ENCODE measurements around the gene LHX4.

The LHX4 gene

DNA sequence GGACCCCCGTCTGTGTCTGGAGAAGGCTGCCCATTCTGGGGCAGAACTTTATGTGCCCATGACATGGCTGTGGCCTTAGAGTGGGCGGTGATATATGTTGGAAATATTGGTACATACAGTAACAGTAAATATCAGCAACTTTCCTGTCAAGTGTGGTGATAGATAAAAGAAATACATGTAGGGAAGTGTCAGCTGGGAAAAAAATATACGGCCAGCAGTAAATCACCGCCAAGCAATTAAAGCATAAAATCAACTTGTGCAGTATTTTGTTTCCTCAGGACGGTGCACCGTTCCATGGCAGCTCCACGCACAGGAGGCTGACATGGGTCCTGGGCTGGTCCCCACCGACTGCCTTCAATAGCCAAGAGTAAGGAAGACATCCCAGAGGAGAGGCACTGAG is 27.4 kb downstream of the LHX4 start:
- no peak for DNase-seq (ENCODE audit: low read depth)

DNA sequence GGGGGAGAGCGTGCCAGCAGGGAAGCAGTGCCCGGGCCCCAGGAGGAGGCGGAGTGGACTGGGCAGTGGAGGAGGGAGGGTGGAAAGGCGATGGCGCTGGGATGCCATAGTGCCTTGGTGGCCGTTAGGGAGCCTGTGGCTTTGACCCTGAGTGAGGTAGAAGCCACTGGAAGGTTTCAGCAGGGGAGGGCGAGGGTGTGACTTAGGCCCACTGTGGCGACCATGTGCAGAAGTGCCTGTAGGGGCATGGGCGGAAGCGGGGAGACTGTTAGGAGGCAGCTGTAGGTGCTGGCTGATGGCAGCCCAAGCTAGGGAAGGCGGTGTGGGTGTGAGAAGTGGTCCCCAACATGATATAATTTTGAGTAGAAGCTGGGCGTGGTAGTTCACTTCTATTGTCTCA is 28.2 kb downstream of the LHX4 start:
- DNase-seq (ENCODE audit: low read depth) = no peak

DNA sequence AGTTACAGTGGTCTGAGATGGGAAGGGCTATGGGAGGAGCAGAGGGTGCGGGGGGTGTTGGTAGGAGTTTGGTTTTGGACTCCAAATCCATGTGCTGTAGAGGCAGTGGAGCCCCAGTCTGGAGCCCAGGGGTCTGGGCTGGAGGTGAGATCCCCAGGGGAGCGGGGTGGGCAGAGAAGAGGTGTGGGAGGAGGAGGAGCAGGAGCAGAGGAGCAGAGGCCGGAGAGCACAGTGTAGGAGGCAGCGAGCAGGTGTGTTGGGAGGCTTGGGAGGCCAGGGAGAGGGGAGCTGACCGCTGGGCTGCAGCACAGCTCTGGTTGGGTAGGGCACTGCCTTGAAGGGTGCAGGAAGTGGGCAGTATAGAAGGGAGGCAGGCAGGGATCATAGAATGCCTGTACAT is 28.9 kb downstream of the LHX4 start:
- DNase-seq (ENCODE audit: low read depth) = no peak

DNA sequence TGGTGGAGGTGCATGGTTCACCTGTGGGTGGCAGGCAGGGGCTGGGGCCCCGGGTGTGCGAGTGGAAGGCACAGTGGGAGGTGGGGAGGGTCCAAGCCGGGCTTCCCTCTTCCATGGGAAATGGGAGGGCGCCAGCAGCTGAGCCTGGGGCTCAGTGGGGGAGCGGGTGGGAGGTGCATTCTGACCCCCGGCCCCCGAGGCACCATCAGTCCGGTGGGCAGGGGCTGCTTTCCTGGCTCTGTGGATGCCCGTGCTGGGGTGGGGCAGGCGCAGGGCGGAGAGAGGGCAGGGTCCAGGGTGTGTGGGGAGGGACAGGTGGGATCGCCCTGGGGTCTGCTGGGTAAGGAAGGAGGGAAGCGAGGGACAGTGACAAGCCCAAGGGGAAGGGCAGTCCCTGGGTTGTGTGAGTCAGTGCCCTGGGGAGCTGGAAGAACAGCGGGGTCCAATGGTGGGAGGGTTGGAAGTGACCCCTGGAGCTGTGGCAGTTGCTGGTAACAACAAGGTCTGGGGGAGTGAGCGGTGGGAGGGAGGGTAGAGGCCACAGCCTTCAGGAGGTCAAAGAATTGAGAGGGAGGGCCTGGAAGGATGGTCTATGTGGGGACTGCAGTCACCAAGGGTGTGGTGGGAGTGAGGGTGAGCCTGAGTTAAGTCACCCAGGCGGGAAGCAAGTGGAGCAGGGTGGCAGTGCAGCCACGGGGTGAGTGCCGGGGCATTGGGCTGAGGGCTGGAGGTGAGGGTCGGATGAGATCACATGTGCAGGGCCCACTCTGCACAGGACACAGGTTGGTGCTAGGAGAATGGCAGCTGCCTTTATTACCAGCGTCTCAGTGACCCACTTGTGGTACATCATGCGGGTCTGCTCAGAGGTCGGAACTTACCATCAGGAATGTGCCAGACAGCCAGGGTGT is 29.6 kb downstream of the LHX4 start:
- DNase-seq (ENCODE audit: low read depth) = no peak

DNA sequence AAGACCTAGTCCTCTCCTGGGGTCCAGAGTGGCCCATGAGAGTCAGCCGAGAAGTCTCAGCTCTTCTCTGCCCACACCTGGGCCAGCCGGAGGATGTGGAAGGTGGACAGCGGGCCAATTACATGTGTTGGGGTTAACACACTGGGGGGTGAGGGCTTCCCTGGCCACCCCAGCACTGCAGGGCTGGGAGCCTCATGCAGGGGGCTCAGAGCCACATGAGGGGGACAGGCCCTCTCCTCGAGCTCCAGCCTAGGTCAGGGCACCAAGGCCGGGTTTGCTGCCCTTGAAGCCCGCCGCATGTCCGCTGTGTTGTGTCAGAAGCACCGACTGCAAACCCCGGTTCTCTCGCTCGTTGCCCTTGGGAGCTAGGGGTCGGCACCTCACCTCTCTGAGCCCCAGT is 30.5 kb downstream of the LHX4 start:
- DNase-seq (ENCODE audit: low read depth) = no peak

DNA sequence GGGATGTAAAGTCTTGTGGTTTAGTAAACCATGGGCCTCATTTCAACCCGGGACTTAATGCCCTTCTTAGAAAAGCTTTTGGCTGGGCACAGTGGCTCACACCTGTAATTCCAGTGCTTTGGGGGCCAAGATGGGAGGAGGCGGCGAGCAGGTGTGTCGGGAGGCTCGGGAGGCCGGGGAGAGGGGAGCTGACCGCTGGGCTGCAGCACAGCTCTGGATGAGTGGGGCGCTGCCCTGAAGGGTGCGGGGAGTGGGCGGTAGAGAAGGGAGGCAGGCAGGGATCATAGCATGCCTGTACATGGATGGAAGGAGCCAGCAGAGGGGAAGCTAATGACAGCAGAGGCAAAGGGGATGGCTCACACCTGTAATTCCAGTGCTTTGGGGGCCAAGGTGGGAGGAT is 31.0 kb downstream of the LHX4 start:
- DNase-seq (ENCODE audit: low read depth) = no peak

DNA sequence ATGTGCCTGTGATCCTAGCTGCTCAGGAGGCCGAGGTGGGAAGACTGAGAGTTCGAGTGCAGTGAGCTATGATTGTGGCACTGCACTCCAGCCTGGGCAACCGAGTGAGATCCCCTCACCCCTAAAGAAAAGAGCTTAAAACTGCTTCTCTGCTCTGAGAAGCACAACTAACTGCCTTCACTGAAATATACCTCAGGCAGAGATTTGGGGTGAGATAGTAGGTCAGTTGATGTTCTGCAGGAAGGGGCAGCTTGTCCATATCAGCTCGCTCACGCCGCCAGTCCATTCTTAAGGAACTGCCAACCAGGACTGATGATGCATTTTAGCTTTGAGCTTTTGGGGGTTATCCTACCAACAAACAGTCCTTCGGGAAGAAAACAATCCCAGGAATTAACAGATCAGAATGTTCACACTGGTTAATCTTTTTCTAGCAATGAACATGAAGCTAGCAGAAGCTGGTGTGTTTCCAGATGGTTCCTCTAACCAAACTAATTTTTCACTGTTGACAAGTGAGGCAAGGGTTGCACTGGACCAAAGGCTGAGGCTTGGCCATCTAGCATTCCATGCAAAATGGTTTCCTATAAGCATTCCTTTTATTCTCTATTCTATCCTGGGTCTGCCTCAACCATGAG is 31.6 kb downstream of the LHX4 start:
- DNase-seq (ENCODE audit: low read depth) = no peak

DNA sequence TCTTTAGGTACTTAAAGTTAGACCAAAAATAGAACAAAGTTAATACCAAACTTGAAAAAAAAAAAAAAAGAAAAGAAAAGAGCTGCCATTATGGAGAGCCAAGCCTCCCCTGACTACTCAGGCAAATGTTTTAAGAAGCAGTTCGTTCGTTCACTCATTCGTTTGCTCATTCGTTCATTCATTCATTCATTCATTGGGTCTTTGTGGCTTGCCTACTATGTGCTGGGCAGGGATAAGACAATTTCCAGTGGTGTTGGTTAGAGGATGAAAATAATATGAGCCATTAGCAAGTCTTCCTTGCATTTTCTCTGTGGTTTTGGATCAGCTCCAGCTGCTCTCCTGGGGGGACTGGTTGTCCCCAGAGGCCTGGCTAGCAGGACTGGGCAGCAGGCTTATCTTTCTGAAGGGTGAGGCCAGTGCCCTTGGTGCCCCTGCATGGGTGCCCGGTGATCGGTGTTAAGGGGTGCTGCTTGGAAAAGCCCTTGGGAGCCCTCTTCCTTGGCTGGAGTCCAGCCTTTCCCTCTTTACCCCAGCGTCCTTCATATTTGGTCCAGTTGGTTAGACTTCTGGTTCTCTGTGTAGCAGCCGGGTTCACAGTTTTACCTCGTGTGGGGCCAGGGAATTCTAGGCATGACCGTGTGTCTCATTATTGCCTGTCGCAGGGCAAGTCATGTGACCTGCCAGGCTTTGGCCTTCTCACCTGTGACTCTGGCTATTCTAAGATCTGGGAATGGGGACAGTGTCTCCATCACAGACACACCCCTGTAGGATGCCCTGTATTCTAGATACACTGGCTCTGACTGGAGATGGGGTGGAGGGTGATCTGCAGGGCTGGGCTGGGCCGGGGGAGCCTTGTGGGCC is 32.8 kb downstream of the LHX4 start:
- DNase-seq (ENCODE audit: low read depth) = peak; percentile 47

DNA sequence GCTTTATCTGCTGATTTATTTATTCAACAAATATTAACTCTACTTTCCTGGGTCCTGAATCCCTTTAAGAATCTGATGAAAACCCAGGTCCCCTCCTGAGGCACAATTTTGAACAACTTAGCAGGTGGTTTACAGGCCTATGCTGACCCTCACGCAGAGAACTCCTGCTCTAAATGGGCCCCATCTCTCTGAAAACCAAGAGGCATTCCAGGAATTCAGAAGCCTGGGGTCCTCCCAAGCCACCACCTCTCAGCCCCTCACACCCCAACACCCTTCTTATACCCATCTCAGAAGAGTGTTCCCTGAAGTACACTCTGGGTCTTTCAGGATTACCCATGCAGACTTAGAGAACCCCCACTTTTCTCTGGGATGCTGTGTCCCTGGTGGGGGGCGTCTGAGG is 34.5 kb downstream of the LHX4 start:
- no peak for DNase-seq (ENCODE audit: low read depth)

DNA sequence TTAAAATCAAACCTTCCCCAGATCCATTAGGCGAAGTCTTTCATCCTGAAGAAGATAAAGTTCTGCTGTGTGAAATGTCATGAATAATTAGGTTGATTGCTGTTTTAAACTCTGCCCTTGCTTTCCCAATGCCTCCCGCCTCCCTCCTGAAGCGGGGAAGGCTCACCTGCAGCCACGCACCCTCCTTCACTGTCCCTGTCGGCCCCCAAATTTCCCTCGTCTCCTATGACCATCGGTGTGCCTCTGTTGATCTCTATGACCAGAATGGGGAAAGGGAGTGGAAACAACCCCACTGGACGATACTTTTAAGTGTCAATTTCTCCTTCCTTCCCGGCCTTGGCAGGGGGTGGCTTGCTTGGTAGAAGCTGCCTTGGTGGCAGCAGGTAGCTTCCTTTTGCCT is 35.1 kb downstream of the LHX4 start:
- no peak for DNase-seq (ENCODE audit: low read depth)

DNA sequence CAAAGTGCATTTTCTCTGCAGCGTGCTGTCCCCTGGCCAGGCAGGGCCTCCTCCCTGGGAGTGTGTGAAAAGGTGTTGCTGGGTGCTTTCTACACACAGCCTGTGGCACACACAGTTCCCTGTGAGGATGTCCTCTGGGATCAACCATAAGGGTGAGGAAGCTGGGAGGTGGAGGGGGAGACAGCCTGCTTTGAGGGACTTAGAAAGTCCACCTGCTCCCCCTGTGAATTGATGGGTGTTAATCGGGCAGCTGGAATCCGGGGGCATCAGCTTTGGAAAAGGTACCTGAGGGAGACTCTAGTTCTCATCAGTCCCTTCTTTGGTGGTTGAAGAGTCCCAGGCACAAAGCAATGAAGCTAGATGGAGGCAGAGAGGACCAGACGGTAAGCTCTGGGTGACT is 35.8 kb downstream of the LHX4 start:
- no peak for DNase-seq (ENCODE audit: low read depth)

DNA sequence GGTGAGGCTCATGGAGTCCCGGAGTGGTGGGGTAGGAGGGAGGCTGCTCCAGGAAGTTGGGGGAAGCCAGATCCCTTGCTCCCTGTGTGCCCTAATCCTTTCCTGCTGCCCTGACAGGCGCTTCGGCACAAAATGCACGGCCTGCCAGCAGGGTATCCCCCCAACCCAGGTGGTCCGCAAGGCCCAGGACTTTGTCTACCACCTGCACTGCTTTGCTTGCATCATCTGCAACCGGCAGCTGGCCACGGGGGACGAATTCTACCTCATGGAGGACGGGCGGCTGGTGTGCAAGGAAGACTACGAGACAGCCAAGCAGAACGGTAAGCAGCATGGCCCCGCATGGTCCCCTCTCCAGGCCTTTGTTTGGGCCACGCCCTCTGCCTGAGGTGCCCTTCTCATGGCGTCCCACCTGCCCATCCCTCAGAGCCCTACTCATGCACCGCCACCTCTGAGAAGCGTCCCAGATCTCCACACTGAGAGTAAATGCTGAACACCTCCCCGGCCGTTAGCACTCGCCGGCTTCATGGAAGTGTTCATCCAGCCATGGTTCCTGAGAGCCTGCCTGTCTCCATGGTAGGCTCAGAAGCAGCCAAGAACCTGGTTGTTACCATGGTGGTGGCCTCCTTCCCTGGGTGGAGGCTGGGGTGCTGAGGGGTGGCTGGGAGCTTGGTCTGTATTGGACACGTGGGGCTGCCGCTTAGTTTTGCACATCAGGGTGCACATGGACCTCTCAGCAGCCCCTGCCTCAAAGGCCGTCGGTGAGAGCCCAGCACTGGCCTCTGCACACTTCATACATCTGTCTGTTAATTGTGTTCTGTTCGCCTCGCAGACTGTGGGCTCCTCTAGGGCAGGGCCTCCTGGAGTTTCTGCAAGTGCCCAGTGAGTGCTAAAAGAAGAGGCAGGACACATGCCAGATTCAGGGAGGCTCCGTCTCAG is 36.5 kb downstream of the LHX4 start:
- no peak for DNase-seq (ENCODE audit: low read depth)

DNA sequence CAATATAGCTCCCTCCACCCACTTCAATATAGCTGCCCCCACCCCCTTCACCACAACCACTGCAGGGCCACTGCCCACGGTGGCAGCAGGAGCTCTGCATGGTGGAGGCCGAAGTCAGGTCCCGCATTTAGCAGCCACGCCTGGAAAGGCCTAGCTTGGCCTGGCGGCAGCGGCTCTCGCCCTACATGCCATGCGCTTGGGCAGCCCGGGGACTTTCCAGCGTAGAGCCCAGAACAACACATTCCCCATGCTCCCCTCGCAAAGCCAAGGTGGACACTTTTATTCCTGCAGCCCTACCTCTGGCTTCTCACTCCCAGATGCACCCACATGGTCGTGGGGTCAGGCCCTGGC is 37.1 kb downstream of the LHX4 start:
- DNase-seq (ENCODE audit: low read depth) = no peak

DNA sequence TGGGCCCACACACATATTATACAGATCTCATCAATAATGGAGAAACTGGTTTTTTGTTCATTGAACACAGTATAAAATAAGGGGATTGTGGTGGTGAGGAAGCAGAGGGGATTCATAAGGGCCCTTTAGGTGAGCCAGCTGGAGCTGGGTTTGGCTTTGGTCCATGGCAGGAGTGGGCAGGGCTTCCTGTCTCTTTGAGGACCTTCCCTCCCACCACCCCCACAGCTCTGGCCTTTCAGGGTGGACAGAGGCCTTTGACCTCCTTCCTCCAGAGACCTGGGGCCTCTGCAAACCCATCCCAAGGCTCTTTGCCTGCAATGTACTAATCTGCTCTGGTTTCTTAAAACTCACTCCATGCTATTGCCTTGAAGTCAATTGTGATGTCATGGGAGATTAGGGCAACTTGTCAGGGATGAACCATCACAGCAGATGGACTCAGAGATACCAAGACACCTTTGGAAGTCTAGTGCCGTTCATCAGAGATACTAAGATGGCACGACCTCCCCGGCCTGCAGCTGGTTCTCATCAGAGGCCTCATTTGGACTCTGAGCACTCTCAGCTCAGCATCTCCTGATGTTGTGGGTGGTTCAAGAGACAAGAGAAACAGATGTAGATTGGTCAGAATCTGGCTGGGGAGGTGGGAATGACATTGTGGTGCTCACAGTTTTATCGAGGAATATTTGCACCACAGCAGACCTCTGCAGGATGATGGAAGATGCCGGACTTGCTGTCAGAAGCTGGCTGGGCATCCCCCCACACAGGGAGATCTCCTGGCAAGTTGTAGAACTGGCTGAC is 37.9 kb downstream of the LHX4 start:
- no peak for DNase-seq (ENCODE audit: low read depth)

DNA sequence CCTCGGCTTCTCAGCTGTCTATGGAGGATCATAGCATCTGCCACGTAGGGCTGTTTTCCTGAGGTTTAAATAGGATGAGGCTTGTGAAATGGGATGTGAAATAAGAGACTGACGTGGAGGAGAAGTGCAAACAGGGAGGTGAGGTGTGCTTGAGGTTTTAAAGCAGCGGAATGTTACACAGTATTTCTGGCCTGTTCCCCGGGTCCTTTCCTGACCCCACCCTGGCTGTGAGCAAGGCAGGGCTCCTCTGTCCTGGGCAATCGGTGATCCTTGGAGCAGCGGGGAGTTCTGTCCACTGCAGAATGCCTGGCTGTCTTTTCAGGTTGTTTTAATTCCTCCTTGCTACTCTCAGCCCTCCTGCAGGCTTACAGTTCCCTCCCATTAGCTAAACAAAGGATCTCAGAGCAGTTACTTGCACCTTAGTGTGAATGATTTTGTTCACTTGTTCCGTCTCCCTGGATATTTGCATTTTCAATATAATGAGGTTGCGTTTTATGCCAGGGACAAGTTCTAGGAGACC is 38.6 kb downstream of the LHX4 start:
- no peak for DNase-seq (ENCODE audit: low read depth)

DNA sequence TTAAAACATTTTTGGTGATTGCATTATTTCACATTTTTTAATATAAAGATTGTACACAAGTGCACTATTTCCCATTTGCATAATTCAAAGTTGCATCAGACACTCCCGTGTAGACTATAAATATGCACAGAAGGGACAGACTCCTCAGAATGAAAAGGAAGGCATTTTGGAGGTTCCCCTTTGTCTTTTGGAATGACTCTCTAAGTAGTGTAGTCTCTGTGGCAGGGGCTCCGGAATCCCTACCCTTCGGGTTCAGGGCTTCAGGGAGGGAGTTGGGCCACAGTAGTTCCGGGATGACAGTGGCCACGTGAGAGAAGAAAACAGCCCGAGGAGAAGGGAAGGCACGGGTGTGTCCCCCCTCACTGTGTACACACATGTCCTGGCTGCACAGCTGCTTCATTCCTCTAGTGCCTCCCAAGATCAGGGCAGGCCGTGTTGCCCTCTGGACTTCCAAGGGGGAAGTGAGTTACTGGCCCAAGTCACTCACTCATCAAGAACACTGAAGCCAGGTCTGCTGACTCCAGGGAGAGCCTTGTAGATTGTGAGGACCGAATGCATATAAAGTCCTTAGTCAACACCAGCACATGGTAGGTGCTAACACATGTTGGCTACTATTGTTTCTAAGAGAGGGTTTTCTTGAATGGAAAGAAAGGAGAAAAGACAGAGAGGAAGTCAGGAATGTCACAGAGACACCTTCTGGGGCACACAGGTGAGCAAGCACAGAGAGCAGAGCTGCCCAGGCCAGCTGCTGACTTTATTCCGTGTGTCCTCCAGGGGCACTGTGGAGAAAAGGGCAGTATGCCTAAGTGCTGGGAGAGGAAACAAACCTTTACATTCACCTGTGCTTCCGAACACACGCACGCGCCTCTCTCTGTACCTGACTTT is 39.8 kb downstream of the LHX4 start:
- no peak for DNase-seq (ENCODE audit: low read depth)

DNA sequence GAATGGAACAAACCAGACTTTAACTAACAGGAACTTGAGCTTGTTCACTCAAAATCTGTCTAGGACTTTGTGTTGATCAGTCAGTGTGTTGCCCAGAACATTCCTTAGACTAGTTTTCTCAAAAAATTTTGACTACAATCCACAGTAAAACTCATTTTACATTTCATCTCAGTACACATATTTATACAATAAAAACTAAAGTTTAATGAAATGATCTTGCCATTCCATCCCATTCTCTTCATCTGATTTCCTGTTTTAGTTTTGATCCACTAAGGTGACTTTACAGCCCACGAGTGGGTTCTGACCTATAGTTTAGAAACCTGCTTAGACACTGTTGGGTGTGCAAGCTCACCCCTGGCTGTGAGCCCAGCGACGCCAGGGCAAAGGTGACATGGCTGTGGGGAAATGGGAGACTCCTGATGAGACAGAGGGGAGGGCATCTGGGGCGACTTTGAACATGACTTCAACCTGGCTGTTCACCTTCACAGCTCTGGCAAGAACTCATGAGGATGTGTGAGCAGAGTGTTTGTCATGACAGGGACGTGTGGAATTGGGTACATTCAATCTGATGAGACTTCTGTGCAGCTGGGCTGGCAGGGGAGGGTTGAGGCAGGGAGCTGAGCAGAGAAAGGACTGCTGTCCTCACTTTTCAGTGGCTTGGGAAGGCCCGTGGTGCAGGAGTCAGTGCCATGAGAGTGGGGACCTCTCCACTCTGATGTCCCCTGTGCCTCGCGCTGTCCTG is 40.6 kb downstream of the LHX4 start:
- DNase-seq (ENCODE audit: low read depth) = no peak

DNA sequence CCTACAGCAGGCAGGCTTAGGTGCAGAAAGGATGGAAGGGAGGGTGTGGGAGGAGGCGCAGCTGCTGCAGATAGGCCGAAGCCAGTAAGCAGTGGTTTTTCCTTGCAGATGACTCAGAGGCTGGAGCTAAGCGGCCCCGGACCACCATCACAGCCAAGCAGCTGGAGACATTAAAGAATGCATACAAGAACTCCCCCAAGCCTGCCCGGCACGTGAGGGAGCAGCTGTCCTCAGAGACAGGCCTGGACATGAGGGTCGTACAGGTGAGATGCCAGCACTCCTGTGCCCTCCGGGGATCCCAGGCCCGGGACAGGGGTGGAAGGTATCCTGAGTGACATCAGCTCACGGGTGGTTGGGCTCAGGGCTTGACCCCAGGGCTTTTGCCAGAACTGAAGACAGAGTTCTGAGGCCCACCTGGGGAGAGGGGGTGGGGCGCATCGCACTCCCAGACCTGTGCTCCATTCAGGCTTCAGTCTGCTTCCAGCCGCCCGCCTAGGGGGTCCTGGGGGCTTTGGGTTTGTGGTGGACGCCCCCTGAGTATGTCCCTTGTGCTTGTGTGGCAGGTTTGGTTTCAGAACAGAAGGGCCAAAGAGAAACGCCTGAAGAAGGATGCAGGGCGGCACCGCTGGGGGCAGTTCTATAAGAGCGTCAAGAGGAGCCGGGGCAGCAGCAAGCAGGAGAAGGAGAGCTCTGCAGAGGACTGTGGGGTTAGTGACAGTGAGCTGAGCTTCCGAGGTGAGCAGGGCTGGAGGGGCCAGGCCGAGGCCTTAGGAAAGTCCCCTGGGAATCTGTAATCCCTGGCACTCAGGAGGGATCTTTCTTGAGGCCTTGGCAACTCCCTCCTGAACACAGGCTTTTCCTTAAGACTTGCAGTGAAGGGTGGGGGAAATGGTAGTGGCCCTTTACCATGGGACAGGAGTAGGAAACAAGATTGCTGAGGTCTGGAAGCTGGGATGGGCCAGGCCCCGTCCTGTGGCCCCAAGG is 41.5 kb downstream of the LHX4 start:
- DNase-seq (ENCODE audit: low read depth) = no peak

Data from EH (cell line).